Measurements from ENCODE around the gene CNTNAP1.
"Not testable (repeated sequence)": the region's sequence is repeated elsewhere in the genome, so short reads cannot be mapped to it uniquely, and the experiment has no call there.

Gene CNTNAP1

GRCh38 chr17:42725143-42725542, 42.8 kb downstream of the CNTNAP1 start:
- DNase-seq (ENCODE audit: low read depth in 1 of 2, low spot score in 1 of 2) = no peak

GRCh38 chr17:42740699-42741098, 58.4 kb downstream of the CNTNAP1 start:
- no peak for DNase-seq (ENCODE audit: low read depth in 1 of 2, low spot score in 1 of 2)

- DNase-seq (ENCODE audit: low read depth in 1 of 2, low spot score in 1 of 2) = not testable (repeated sequence)
Measured at GRCh38 chr17:42742916-42743315, 60.6 kb downstream of the CNTNAP1 start.

GRCh38 chr17:42743595-42744282, 61.4 kb downstream of the CNTNAP1 start:
- no peak for DNase-seq (ENCODE audit: low read depth in 1 of 2, low spot score in 1 of 2)

- DNase-seq (ENCODE audit: low read depth in 1 of 2, low spot score in 1 of 2) = peak; percentile 26 to 57
Measured at GRCh38 chr17:42744283-42744805, 62.0 kb downstream of the CNTNAP1 start.

- DNase-seq (ENCODE audit: low read depth in 1 of 2, low spot score in 1 of 2) = peak; percentile 76 to 93
Measured at GRCh38 chr17:42744806-42745617, 62.7 kb downstream of the CNTNAP1 start, which contains the start of gene EZH1. TSS of gene EZH1 (minus strand) at chr17:42745040. CDS start at chr17:42728941, 16,099 bp downstream.

- DNase-seq (ENCODE audit: low read depth in 1 of 2, low spot score in 1 of 2) = no peak
Measured at GRCh38 chr17:42748202-42748907, 66.0 kb downstream of the CNTNAP1 start.

- DNase-seq (ENCODE audit: low read depth in 1 of 2, low spot score in 1 of 2) = no peak
Measured at GRCh38 chr17:42748908-42749798, 66.8 kb downstream of the CNTNAP1 start.

All from activated T-helper 1 cell treated with anti-CD3 and anti-CD28 coated beads, Interleukin-2, amount 50 U/mL, for 16 hours (primary cell).